ENCODE measurements around the gene FARSB.

GRCh38 chr2:222563106-222563718 lies 92.7 kb downstream of the FARSB start:
- no peak for TF ChIP-seq RAD21 (IDR thresholded peaks at IDR 0.05; ENCODE audit: low read depth)
- no peak for TF ChIP-seq TCF12 (IDR thresholded peaks at IDR 0.05; ENCODE audit: low read depth)
- no peak for TF ChIP-seq EP300 (IDR thresholded peaks at IDR 0.05; ENCODE audit: borderline replicate concordance)
- TF ChIP-seq TAF1 (IDR thresholded peaks at IDR 0.05; ENCODE audit: low read depth), result no peak
- TF ChIP-seq TEAD4 (IDR thresholded peaks at IDR 0.05), result no peak
- TF ChIP-seq EGR1 (IDR thresholded peaks at IDR 0.05), result no peak
- TF ChIP-seq ZBTB7A (IDR thresholded peaks at IDR 0.05; ENCODE audit: low read depth), result no peak
- TF ChIP-seq CEBPB (IDR thresholded peaks at IDR 0.05), result no peak

All from Ishikawa (cell line).